ENCODE results near the gene HPS6. TPM values are rescaled to one million over a fixed set of nuclear protein-coding genes. Genes with fewer than 3 reads are reported as not detected.

HPS6 gene
- total RNA-seq, 1 experiment from 2014 or later, result 18.7 TPM

DNA sequence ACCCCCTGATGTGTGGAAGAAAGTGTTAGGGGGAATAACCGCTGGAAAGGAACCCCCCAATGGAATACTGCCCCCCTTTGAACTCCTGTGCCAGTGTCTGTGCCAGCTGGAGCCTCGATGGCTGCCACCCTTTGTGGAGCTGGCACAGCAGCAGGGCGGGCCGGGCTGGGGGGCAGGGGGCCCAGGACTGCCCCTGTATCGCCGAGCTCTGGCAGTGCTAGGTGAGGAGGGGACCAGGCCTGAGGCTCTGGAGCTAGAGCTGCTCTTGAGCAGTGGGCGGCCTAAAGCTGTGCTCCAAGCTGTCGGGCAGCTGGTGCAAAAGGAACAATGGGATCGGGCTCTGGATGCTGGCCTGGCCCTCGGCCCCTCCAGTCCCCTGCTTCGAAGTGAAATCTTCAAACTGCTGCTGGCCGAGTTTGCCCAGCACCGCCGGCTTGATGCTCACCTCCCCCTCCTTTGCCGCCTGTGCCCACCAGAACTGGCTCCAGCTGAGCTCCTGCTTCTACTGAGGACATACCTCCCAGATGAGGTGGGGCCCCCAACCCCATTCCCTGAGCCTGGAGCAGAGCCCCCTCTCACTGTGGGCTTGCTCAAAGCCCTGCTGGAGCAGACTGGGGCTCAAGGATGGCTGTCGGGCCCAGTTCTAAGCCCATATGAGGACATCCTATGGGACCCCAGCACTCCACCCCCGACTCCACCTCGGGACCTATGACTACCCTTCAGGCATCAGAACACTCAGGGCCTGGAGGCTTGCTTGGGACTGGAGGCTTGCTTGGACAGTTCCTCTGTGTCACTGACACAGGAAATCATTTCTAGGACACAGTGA lies 2.2 kb downstream of the HPS6 start (continued):
- TF ChIP-seq, protein P1, sequence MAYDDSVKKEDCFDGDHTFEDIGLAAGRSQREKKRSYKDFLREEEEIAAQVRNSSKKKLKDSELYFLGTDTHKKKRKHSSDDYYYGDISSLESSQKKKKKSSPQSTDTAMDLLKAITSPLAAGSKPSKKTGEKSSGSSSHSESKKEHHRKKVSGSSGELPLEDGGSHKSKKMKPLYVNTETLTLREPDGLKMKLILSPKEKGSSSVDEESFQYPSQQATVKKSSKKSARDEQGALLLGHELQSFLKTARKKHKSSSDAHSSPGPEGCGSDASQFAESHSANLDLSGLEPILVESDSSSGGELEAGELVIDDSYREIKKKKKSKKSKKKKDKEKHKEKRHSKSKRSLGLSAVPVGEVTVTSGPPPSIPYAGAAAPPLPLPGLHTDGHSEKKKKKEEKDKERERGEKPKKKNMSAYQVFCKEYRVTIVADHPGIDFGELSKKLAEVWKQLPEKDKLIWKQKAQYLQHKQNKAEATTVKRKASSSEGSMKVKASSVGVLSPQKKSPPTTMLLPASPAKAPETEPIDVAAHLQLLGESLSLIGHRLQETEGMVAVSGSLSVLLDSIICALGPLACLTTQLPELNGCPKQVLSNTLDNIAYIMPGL (CRISPR knock-in tag; IDR thresholded peaks at IDR 0.05), result no peak
- TF ChIP-seq SP1 (CRISPR knock-in tag; conservative IDR thresholded peaks at IDR 0.05) (no peak), USF2 (CRISPR knock-in tag; IDR thresholded peaks at IDR 0.05) (no peak), FOXP1 (CRISPR knock-in tag; IDR thresholded peaks at IDR 0.05; ENCODE audit: borderline replicate concordance) (no peak), FOXJ3 (CRISPR knock-in tag; IDR thresholded peaks at IDR 0.05; ENCODE audit: borderline replicate concordance) (no peak), JUN (CRISPR knock-in tag; IDR thresholded peaks at IDR 0.05) (no peak), MYBL2 (CRISPR knock-in tag; IDR thresholded peaks at IDR 0.05) (no peak), NR3C1 (CRISPR knock-in tag; conservative IDR thresholded peaks at IDR 0.05; ENCODE audit: low read depth) (no peak), HMGA2 (CRISPR knock-in tag; IDR thresholded peaks at IDR 0.05) (no peak)
- TF ChIP-seq, protein P2, sequence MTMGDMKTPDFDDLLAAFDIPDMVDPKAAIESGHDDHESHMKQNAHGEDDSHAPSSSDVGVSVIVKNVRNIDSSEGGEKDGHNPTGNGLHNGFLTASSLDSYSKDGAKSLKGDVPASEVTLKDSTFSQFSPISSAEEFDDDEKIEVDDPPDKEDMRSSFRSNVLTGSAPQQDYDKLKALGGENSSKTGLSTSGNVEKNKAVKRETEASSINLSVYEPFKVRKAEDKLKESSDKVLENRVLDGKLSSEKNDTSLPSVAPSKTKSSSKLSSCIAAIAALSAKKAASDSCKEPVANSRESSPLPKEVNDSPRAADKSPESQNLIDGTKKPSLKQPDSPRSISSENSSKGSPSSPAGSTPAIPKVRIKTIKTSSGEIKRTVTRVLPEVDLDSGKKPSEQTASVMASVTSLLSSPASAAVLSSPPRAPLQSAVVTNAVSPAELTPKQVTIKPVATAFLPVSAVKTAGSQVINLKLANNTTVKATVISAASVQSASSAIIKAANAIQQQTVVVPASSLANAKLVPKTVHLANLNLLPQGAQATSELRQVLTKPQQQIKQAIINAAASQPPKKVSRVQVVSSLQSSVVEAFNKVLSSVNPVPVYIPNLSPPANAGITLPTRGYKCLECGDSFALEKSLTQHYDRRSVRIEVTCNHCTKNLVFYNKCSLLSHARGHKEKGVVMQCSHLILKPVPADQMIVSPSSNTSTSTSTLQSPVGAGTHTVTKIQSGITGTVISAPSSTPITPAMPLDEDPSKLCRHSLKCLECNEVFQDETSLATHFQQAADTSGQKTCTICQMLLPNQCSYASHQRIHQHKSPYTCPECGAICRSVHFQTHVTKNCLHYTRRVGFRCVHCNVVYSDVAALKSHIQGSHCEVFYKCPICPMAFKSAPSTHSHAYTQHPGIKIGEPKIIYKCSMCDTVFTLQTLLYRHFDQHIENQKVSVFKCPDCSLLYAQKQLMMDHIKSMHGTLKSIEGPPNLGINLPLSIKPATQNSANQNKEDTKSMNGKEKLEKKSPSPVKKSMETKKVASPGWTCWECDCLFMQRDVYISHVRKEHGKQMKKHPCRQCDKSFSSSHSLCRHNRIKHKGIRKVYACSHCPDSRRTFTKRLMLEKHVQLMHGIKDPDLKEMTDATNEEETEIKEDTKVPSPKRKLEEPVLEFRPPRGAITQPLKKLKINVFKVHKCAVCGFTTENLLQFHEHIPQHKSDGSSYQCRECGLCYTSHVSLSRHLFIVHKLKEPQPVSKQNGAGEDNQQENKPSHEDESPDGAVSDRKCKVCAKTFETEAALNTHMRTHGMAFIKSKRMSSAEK (CRISPR knock-in tag; IDR thresholded peaks at IDR 0.05; ENCODE audit: borderline replicate concordance), result no peak

DNA sequence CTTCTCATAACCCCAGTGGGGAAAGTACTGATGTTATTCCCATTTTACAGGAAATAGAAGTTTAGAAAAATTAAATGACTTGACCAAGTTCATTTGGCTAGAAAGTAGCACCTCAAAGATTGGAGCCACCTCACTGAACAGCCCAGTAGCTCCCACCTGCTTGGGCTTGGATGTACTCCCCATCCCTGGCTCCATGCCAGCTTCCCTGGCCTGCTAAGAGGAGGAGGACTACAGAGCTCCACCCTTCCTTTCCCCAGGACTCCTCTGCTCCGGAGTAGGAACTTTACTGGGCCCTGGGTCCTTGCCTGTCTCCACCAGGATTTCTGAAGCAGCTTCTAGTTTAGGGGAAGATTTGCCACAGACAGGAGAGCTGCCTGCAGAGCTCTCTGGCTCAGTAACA lies 3.1 kb downstream of the HPS6 start:
- peaks cover 15% of the 10 kb centered on the region for H3K4me1 Mint-ChIP-seq
- no peaks in the 10 kb centered on the region for H3K36me3 Mint-ChIP-seq
- ATAC-seq (no peak), DNase-seq (ENCODE audit: low spot score) (no peak)
- H3K27ac Mint-ChIP-seq, result no peak overlapping the region
- CTCF ChIA-PET, result interaction anchor here (0.7 to 9.0 kb wide), 4 partner anchors 58 to 466 kb away, joined by 3 to 134 read pairs (median 10); no protein-coding TSS in a partner anchor
- peaks cover 11% of the 10 kb centered on the region for H3K27me3 Mint-ChIP-seq (ENCODE audit: low read depth)
- POLR2A ChIA-PET, result interaction anchor here (0.5 kb wide), 1 partner anchor 152 kb away, joined by 4 read pairs; no protein-coding TSS in a partner anchor
- H3K9me3 Mint-ChIP-seq, result no peaks in the 10 kb centered on the region
- no peak overlapping the region for H3K4me3 Mint-ChIP-seq
- TF ChIP-seq, protein P3, sequence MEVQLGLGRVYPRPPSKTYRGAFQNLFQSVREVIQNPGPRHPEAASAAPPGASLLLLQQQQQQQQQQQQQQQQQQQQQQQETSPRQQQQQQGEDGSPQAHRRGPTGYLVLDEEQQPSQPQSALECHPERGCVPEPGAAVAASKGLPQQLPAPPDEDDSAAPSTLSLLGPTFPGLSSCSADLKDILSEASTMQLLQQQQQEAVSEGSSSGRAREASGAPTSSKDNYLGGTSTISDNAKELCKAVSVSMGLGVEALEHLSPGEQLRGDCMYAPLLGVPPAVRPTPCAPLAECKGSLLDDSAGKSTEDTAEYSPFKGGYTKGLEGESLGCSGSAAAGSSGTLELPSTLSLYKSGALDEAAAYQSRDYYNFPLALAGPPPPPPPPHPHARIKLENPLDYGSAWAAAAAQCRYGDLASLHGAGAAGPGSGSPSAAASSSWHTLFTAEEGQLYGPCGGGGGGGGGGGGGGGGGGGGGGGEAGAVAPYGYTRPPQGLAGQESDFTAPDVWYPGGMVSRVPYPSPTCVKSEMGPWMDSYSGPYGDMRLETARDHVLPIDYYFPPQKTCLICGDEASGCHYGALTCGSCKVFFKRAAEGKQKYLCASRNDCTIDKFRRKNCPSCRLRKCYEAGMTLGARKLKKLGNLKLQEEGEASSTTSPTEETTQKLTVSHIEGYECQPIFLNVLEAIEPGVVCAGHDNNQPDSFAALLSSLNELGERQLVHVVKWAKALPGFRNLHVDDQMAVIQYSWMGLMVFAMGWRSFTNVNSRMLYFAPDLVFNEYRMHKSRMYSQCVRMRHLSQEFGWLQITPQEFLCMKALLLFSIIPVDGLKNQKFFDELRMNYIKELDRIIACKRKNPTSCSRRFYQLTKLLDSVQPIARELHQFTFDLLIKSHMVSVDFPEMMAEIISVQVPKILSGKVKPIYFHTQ (CRISPR knock-in tag; IDR thresholded peaks at IDR 0.05), result no peak
- TF ChIP-seq ZNF219 (CRISPR knock-in tag; IDR thresholded peaks at IDR 0.05; ENCODE audit: borderline replicate concordance) (no peak), AFF4 (CRISPR knock-in tag; IDR thresholded peaks at IDR 0.05; ENCODE audit: borderline replicate concordance) (no peak), NR1H2 (CRISPR knock-in tag; IDR thresholded peaks at IDR 0.05) (no peak), JAZF1 (CRISPR knock-in tag; IDR thresholded peaks at IDR 0.05) (no peak), GABPB1 (CRISPR knock-in tag; IDR thresholded peaks at IDR 0.05) (no peak), CREB1 (CRISPR knock-in tag; IDR thresholded peaks at IDR 0.05) (no peak), JUN (CRISPR knock-in tag; IDR thresholded peaks at IDR 0.05) (no peak)
- TF ChIP-seq, protein P4, sequence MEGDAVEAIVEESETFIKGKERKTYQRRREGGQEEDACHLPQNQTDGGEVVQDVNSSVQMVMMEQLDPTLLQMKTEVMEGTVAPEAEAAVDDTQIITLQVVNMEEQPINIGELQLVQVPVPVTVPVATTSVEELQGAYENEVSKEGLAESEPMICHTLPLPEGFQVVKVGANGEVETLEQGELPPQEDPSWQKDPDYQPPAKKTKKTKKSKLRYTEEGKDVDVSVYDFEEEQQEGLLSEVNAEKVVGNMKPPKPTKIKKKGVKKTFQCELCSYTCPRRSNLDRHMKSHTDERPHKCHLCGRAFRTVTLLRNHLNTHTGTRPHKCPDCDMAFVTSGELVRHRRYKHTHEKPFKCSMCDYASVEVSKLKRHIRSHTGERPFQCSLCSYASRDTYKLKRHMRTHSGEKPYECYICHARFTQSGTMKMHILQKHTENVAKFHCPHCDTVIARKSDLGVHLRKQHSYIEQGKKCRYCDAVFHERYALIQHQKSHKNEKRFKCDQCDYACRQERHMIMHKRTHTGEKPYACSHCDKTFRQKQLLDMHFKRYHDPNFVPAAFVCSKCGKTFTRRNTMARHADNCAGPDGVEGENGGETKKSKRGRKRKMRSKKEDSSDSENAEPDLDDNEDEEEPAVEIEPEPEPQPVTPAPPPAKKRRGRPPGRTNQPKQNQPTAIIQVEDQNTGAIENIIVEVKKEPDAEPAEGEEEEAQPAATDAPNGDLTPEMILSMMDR (IDR thresholded peaks at IDR 0.05), result no peak

Data from WTC11 (cell line).